Measurements from ENCODE around the gene LY86. TPM values are rescaled to one million over a fixed set of nuclear protein-coding genes. Genes with fewer than 3 reads are reported as not detected.

Gene LY86
- total and polyA plus RNA-seq, 10 of the 15 experiments (the other 5 are each of a cell fraction or from before 2014, with no cell fraction given) = 68.2 to 457 (median 128) TPM

GRCh38 chr6:6682225-6682624 lies 93.7 kb downstream of the LY86 start:
- POLR2A ChIA-PET = interaction anchor here (0.5 to 1.2 kb wide), 3 partner anchors 37 to 117 kb away, joined by 3 read pairs; no protein-coding TSS in a partner anchor
- H4K20me1 ChIP-seq (ENCODE audit: control insufficient read depth, insufficient read depth) = no peaks in the 10 kb centered on the region
- H3K27me3 ChIP-seq (replicated peaks in 1 of 2; ENCODE audit: control insufficient read depth in 2 of 2, insufficient read depth in 2 of 2, low read length in 1 of 2) = no peaks in the 10 kb centered on the region
- SMC1A ChIA-PET (ENCODE audit: uncharacterized antibody, unreplicated experiment) = interaction anchor here (0.6 to 3.8 kb wide), 11 partner anchors 11 to 561 kb away, joined by 3 to 22 read pairs (median 3); no protein-coding TSS in a partner anchor
- FAIRE-seq = no peak
- intact Hi-C loops (cut with micrococcal nuclease; ENCODE audit: unreplicated experiment) = loop anchor here (10.0 kb wide), 1 partner anchor 933 kb away; no protein-coding TSS in a partner anchor
- no peak overlapping the region for H3K9ac ChIP-seq (ENCODE audit: control insufficient read depth, insufficient read depth, low read length)
- no peak overlapping the region for H3K4me2 ChIP-seq (ENCODE audit: control insufficient read depth, insufficient read depth)
- BruUV-seq (replicated peaks) = no TSS peak
- no peak overlapping the region for H2AFZ ChIP-seq (ENCODE audit: control insufficient read depth, low read depth, low read length)
- peaks cover 1% of the 10 kb centered on the region; the same call in 2 of the 3 replicates for H3K9me3 ChIP-seq (replicated peaks; ENCODE audit: control insufficient read depth, insufficient read depth, low read length)
- TF ChIP-seq EP300 (IDR thresholded peaks at IDR 0.05; ENCODE audit: borderline replicate concordance in 1 of 2, control insufficient read depth in 1 of 2, low read depth in 2 of 2, low read length in 2 of 2) (no peak), MTA3 (IDR thresholded peaks at IDR 0.05; ENCODE audit: borderline replicate concordance, low read length) (no peak), ZNF217 (IDR thresholded peaks at IDR 0.05) (no peak), SIN3A (IDR thresholded peaks at IDR 0.05; ENCODE audit: low read depth, low read length) (no peak), HDAC2 (IDR thresholded peaks at IDR 0.05) (no peak), PML (IDR thresholded peaks at IDR 0.05; ENCODE audit: low read length) (no peak), POLR2A (IDR thresholded peaks at IDR 0.05; ENCODE audit: low read depth, low read length) (no peak), CBFB (IDR thresholded peaks at IDR 0.05; ENCODE audit: low read depth) (no peak), ZNF274 (IDR thresholded peaks at IDR 0.05; ENCODE audit: insufficient read depth, insufficient read length) (no peak), TCF3 (IDR thresholded peaks at IDR 0.05; ENCODE audit: borderline replicate concordance, insufficient read depth, low read depth, low read length) (no peak), CBX3 (IDR thresholded peaks at IDR 0.05; ENCODE audit: borderline replicate concordance, low read depth) (no peak), TCF12 (IDR thresholded peaks at IDR 0.05; ENCODE audit: low read depth, low read length) (no peak)
- TF ChIP-seq, protein P1, sequence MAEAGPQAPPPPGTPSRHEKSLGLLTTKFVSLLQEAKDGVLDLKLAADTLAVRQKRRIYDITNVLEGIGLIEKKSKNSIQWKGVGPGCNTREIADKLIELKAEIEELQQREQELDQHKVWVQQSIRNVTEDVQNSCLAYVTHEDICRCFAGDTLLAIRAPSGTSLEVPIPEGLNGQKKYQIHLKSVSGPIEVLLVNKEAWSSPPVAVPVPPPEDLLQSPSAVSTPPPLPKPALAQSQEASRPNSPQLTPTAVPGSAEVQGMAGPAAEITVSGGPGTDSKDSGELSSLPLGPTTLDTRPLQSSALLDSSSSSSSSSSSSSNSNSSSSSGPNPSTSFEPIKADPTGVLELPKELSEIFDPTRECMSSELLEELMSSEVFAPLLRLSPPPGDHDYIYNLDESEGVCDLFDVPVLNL (IDR thresholded peaks at IDR 0.05; ENCODE audit: low read depth, low read length) = no peak
- TF ChIP-seq, protein P2, sequence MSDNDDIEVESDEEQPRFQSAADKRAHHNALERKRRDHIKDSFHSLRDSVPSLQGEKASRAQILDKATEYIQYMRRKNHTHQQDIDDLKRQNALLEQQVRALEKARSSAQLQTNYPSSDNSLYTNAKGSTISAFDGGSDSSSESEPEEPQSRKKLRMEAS (IDR thresholded peaks at IDR 0.05; ENCODE audit: low read depth, low read length) = no peak
- peaks cover 27% of the 10 kb centered on the region for H3K4me1 ChIP-seq (ENCODE audit: control insufficient read depth, insufficient read depth, low read length)
- RAD21 ChIA-PET (ENCODE audit: unreplicated experiment) = interaction anchor here (0.6 to 1.1 kb wide), 2 partner anchors 15 to 391 kb away, joined by 3 read pairs; no protein-coding TSS in a partner anchor
- CTCF ChIA-PET = interaction anchor here (1.0 to 5.1 kb wide), 9 partner anchors 8 to 561 kb away, joined by 3 to 35 read pairs (median 3); no protein-coding TSS in a partner anchor
- no peaks in the 10 kb centered on the region for H3K36me3 ChIP-seq (ENCODE audit: control insufficient read depth in 2 of 2, insufficient read depth in 2 of 2, low read length in 1 of 2)
- in situ Hi-C loops (cut with MboI) = no loop called here
- H3K4me3 ChIP-seq = no peak overlapping the region
- no peak for ATAC-seq
- no peak overlapping the region for H3K27ac ChIP-seq (ENCODE audit: control insufficient read depth, insufficient read depth)
- WGBS (ENCODE audit: insufficient coverage, insufficient replicate concordance, low lambda C conversion rate, missing lambda C conversion rate) = 96% methylated on average over 3 of the region's 3 CpGs
- no peaks in the 10 kb centered on the region for H3K79me2 ChIP-seq (ENCODE audit: control insufficient read depth, insufficient read depth, low read length)
- DNase-seq (ENCODE audit: low read depth, low spot score) = no peak

All from GM12878 (cell line).